ENCODE measurements around the gene C19orf47.

Gene C19orf47

GRCh38 chr19:40366697-40367561, 18.7 kb upstream of the C19orf47 start:
- no peak for TF ChIP-seq CTCF (IDR thresholded peaks at IDR 0.05; ENCODE audit: low read depth, low read length)
- DNase-seq (ENCODE audit: extremely low read depth, low read depth): no peak

- peak; percentile 14 for DNase-seq (ENCODE audit: extremely low read depth, low read depth)
- no peak for TF ChIP-seq CTCF (IDR thresholded peaks at IDR 0.05; ENCODE audit: low read depth, low read length)
These were observed 17.6 kb upstream of the C19orf47 start for GRCh38 chr19:40365613-40366401.

GRCh38 chr19:40365010-40365409, 16.8 kb upstream of the C19orf47 start:
- TF ChIP-seq CTCF (IDR thresholded peaks at IDR 0.05; ENCODE audit: low read depth, low read length): no peak
- no peak for DNase-seq (ENCODE audit: extremely low read depth, low read depth)

GRCh38 chr19:40363069-40363468, 14.9 kb upstream of the C19orf47 start:
- DNase-seq (ENCODE audit: extremely low read depth, low read depth): no peak

GRCh38 chr19:40362160-40362559, 14.0 kb upstream of the C19orf47 start:
- no peak for TF ChIP-seq CTCF (IDR thresholded peaks at IDR 0.05; ENCODE audit: low read depth, low read length)
- no peak for DNase-seq (ENCODE audit: extremely low read depth, low read depth)

More at GRCh38 chr19:40363069-40363468, 14.9 kb upstream of the C19orf47 start:
- no peak for TF ChIP-seq CTCF (IDR thresholded peaks at IDR 0.05; ENCODE audit: low read depth, low read length)

GRCh38 chr19:40360708-40361241, 12.6 kb upstream of the C19orf47 start:
- no peak for DNase-seq (ENCODE audit: extremely low read depth, low read depth)
- no peak for TF ChIP-seq CTCF (IDR thresholded peaks at IDR 0.05; ENCODE audit: low read depth, low read length)
